ENCODE results near the gene STXBP1. TPM values are rescaled to one million over a fixed set of nuclear protein-coding genes. Genes with fewer than 3 reads are reported as not detected.

Gene STXBP1
- total and polyA plus RNA-seq, 2 experiments from 2014 or later, result 27.0 to 95.5 TPM

DNA sequence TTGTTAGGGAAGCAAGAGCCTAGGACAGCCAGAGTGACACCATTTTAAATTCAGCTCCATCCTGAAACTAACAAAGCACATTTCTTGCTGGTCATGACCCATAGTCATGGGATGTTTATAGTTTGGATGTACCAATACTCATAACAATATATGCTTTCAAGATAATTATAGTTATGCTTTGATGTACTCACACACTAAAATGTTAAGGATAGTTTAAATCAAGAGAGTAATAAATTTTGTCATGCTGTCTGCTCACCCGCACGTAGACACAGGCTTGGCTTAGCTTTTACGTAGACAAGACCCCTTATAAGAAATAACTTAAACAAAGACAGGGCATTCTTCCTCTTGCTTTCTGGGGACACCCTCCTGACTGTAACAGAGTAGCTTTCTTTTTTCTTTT, 8.9 kb upstream of the STXBP1 start:
- no peaks in the 10 kb centered on the region for H3K36me3 ChIP-seq
- peaks cover 12% of the 10 kb centered on the region for H3K4me1 ChIP-seq (ENCODE audit: low read depth)
- H3K27me3 ChIP-seq, result no peaks in the 10 kb centered on the region
- H3K27ac ChIP-seq, result no peak overlapping the region
- TF ChIP-seq, protein P1, sequence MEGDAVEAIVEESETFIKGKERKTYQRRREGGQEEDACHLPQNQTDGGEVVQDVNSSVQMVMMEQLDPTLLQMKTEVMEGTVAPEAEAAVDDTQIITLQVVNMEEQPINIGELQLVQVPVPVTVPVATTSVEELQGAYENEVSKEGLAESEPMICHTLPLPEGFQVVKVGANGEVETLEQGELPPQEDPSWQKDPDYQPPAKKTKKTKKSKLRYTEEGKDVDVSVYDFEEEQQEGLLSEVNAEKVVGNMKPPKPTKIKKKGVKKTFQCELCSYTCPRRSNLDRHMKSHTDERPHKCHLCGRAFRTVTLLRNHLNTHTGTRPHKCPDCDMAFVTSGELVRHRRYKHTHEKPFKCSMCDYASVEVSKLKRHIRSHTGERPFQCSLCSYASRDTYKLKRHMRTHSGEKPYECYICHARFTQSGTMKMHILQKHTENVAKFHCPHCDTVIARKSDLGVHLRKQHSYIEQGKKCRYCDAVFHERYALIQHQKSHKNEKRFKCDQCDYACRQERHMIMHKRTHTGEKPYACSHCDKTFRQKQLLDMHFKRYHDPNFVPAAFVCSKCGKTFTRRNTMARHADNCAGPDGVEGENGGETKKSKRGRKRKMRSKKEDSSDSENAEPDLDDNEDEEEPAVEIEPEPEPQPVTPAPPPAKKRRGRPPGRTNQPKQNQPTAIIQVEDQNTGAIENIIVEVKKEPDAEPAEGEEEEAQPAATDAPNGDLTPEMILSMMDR (IDR thresholded peaks at IDR 0.05; ENCODE audit: low read depth, low read length), result no peak
- DNase-seq (ENCODE audit: low read depth in 1 of 2, low spot score in 1 of 2), result no peak
- no peaks in the 10 kb centered on the region for H3K9me3 ChIP-seq (ENCODE audit: low read depth)
- no peak overlapping the region for H3K4me3 ChIP-seq

DNA sequence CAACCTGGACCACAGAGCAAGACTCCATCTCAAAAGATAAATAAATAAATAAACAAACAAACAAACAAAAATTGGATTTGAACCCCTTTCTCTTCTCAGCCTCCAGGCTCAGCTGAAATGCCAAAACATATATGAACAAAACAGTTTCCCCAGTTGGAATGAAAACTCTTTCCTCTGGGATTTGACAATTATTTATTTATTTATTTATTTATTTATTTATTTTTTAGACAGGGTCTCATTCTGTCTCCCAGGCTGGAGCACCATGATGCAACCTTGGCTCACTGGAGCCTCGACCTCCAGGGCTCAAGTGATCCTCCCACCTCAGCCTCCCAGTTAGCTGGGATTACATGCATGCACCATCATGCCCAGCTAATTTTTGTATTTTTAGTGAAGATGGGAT, 6.0 kb upstream of the STXBP1 start:
- peaks cover 16% of the 10 kb centered on the region for H3K27me3 ChIP-seq
- DNase-seq (ENCODE audit: low read depth in 1 of 2, low spot score in 1 of 2), result no peak
- peaks cover 12% of the 10 kb centered on the region for H3K4me1 ChIP-seq (ENCODE audit: low read depth)
- no peak overlapping the region for H3K4me3 ChIP-seq
- H3K9me3 ChIP-seq (ENCODE audit: low read depth), result no peaks in the 10 kb centered on the region
- no peaks in the 10 kb centered on the region for H3K36me3 ChIP-seq
- no peak overlapping the region for H3K27ac ChIP-seq
- TF ChIP-seq, protein P1 (IDR thresholded peaks at IDR 0.05; ENCODE audit: low read depth, low read length), result no peak

DNA sequence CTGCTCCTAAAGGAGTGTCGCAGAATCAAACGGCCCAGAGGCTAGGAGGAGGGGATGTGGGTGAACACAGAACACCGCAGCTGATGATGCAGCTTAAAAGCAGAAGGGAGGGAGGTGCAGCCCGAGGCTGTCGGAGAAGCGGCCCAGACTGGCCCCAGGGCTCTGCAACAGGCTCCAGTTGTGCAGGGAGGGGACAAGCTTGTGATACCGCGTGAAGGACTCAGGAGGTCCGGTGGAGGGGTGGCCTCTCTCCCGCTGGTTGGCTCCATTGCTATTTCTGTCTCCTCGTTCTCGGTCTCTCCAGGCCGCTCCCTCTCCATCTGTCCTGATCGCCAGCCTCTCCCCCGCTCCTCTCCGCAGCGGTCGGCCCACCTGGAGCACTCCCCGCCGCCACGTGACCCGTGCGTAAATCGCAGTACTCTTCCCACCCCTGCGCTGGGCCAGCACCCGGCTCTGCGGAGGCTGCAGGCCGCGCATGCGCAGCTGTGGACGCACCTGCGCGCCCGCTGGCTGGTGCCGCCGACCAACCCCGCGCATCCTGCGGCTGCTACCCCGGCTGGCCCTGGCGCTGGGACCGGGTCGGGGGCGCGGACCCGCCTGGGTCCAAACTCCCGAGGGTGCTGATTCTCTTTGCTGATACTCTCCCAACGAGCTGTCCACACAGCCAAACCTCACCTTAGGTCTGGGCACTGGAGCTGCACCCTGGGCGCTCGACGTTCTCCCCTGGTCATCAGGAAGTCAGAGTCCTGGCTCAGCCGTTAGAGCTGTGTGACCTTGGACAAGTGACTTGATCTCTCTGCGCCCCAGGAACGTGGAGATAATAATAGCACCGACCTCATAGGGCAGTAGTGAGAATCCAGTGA, 3.7 kb upstream of the STXBP1 start:
- H3K9me3 ChIP-seq (ENCODE audit: low read depth), result no peaks in the 10 kb centered on the region
- peak; percentile 52 to 94 for DNase-seq (ENCODE audit: low read depth in 1 of 2, low spot score in 1 of 2)
- H3K27me3 ChIP-seq, result peaks cover 17% of the 10 kb centered on the region
- H3K27ac ChIP-seq, result peak overlapping the region; percentile 58
- peak overlapping the region; percentile 18 for H3K4me3 ChIP-seq
- peaks cover 16% of the 10 kb centered on the region for H3K4me1 ChIP-seq (ENCODE audit: low read depth)
- TF ChIP-seq, protein P1 (IDR thresholded peaks at IDR 0.05; ENCODE audit: low read depth, low read length), result no peak
- no peaks in the 10 kb centered on the region for H3K36me3 ChIP-seq

DNA sequence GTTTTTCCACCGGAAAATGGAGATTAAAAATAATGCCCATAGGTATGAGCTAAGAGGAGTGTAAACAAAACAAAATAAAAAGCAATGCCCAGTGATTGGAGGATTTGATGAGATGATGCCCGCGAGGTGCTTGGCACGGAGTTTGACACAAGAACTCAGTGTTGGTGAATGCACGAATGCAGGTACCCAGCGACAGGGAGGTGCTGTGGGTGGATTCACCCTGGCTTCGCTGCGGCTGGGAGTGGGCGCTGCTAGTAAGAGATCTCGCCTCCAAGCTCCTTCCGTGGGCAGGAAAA, 526 bp upstream of the STXBP1 start:
- peaks cover 21% of the 10 kb centered on the region for H3K4me1 ChIP-seq (ENCODE audit: low read depth)
- H3K36me3 ChIP-seq, result no peaks in the 10 kb centered on the region
- TF ChIP-seq, protein P1 (IDR thresholded peaks at IDR 0.05; ENCODE audit: low read depth, low read length), result no peak
- DNase-seq (ENCODE audit: low read depth in 1 of 2, low spot score in 1 of 2), result no peak
- H3K27me3 ChIP-seq, result peaks cover 26% of the 10 kb centered on the region
- no peak overlapping the region for H3K27ac ChIP-seq
- no peaks in the 10 kb centered on the region for H3K9me3 ChIP-seq (ENCODE audit: low read depth)
- peak overlapping the region; percentile 28 for H3K4me3 ChIP-seq

DNA sequence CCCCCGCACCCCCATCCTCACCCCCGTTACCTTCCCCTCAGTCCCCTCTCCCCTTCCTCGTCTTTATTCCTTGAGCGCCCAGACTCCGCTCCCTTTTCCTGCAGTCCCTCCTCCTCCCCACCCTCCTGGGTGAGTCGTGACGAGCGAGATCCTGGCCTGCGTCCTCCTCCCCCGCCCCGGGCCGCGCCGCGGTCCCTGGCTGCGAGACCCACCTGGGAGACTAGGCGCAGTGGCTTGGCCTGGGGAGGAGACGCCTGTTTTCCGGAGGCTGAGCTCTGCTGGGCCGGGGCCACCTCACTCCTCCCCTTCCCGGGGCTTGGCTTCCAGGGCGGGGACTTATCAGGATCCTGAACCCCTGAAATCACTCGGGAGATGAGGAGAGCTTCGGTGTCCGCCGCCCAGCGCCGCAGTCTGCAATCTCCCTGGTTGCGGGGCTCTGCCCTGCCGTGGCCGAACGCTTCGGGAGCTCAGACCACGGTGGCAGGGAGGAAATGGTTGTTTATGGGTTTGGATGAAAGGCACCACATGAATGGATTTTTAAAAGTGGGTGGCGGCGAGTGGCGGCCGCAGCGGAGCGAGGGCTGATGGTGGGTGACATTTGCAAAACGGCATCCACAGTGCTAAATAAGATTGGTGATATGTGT, 984 bp downstream of the STXBP1 start:
- DNase-seq (ENCODE audit: low read depth in 1 of 2, low spot score in 1 of 2), result peak; percentile 52 to 57
- Histone ChIP-seq H3K36me3 (no peaks in the 10 kb centered on the region), H3K4me1 (ENCODE audit: low read depth) (peaks cover 9% of the 10 kb centered on the region), H3K4me3 (peak overlapping the region; percentile 63), H3K9me3 (ENCODE audit: low read depth) (no peaks in the 10 kb centered on the region), H3K27ac (no peak overlapping the region), H3K27me3 (peaks cover 26% of the 10 kb centered on the region)
- TF ChIP-seq, protein P1 (IDR thresholded peaks at IDR 0.05; ENCODE audit: low read depth, low read length), result no peak
